SK-N-SH (cell line): Measurements from ENCODE around the gene DOCK6. TPM values are rescaled to one million over a fixed set of nuclear protein-coding genes. Genes with fewer than 3 reads are reported as not detected.

ENCODE experiments used
- CTCF ChIA-PET: fragments of 300-600, 350-600 bp; formaldehyde crosslinking; extraction: SDS; loops from one replicate; lab custom pipeline; 2021; lab: Yijun Ruan, JAX
- POLR2A ChIA-PET: fragments of 350-600 bp; sonication (Branson Sonifier 250); formaldehyde crosslinking; extraction: SDS; loops from one replicate; lab custom pipeline; 2020; ENCODE audit warnings: antibody characterized with exemption, inconsistent platforms; lab: Yijun Ruan, JAX
- DNase-seq: peaks from one replicate; pipeline ENCODE4 v3.0.0; 2012
- H2AFZ ChIP-seq: fragments of 200-600 bp; sonication (generic); 2 replicates; pipeline ENCODE4 v1.8.1; 2016; ENCODE audit warnings: antibody characterized with exemption, mild to moderate bottlenecking, low read depth
- H3F3A ChIP-seq: fragments of 200-600 bp; sonication (generic); replicated peaks from 2 replicates; pipeline ENCODE3; 2016; ENCODE audit warnings: antibody characterized with exemption, mild to moderate bottlenecking; ENCODE audit not compliant: insufficient read depth
- H3K27ac ChIP-seq, 2 experiments: fragments of 200-500 bp in 1 of 2; fragments of 200-600 bp in 1 of 2; sonication (Bioruptor generic) in 1 of 2; sonication (generic), shearing (Covaris generic) in 1 of 2; 2 replicates each; pipeline versions ENCODE4 v1.5.1 to v1.6.1; 2014 to 2016; ENCODE audit warnings: low read depth in 2 of 2, inconsistent platforms in 1 of 2, low read length in 1 of 2, mild to moderate bottlenecking in 1 of 2, mixed read lengths in 1 of 2
- H3K27me3 ChIP-seq: fragments of 200-600 bp; sonication (generic), shearing (Covaris generic); 2 replicates; pipeline ENCODE4 v1.6.1; 2016; ENCODE audit warnings: mixed run types; ENCODE audit not compliant: insufficient read depth
- H3K36me3 ChIP-seq, 2 experiments: fragments of 200-500 bp in 1 of 2; fragments of 200-600 bp in 1 of 2; sonication (Bioruptor generic) in 1 of 2; sonication (generic) in 1 of 2; replicated peaks in 1 of 2; 2 replicates each; pipeline versions ENCODE3 to v1.5.1; 2014 to 2016; ENCODE audit warnings: low read length in 1 of 2, mild to moderate bottlenecking in 1 of 2; ENCODE audit not compliant: insufficient read depth in 2 of 2, control insufficient read depth in 1 of 2
- H3K4me1 ChIP-seq, 2 experiments: fragments of 200-500 bp in 1 of 2; fragments of 200-600 bp in 1 of 2; sonication (Bioruptor generic) in 1 of 2; sonication (generic), shearing (Covaris generic) in 1 of 2; 2 replicates each; pipeline versions ENCODE4 v1.5.1 to v1.6.1; 2014 to 2016; ENCODE audit warnings: low read depth in 1 of 2, low read length in 1 of 2, mixed run types in 1 of 2; ENCODE audit not compliant: insufficient read depth in 2 of 2, control insufficient read depth in 1 of 2
- H3K4me2 ChIP-seq: fragments of 200-600 bp; sonication (generic), shearing (Covaris generic); 2 replicates; pipeline ENCODE4 v1.6.1; 2017; ENCODE audit warnings: mixed run types
- H3K4me3 ChIP-seq, 2 experiments: fragments of 200-500 bp in 1 of 2; fragments of 200-600 bp in 1 of 2; sonication (Bioruptor generic) in 1 of 2; sonication (generic), shearing (Covaris generic) in 1 of 2; 2 replicates each; pipeline versions ENCODE4 v1.5.1 to v1.8.1; 2014 to 2016; ENCODE audit warnings: low read depth in 2 of 2, inconsistent platforms in 1 of 2, low read length in 1 of 2, mild to moderate bottlenecking in 1 of 2, mixed read lengths in 1 of 2, moderate library complexity in 1 of 2
- H3K79me2 ChIP-seq: fragments of 200-600 bp; sonication (generic); 2 replicates; pipeline ENCODE4 v1.8.1; 2017; ENCODE audit warnings: mild to moderate bottlenecking; ENCODE audit not compliant: insufficient read depth
- H3K9ac ChIP-seq: fragments of 200-600 bp; sonication (generic); 2 replicates; pipeline ENCODE4 v1.6.1; 2017; ENCODE audit warnings: mixed run types
- H3K9me2 ChIP-seq: fragments of 200-600 bp; sonication (generic); 2 replicates; pipeline ENCODE4 v1.6.1; 2017; ENCODE audit warnings: mixed run types
- H3K9me3 ChIP-seq: fragments of 200-600 bp; sonication (generic); 2 replicates; pipeline ENCODE4 v1.6.1; 2017; ENCODE audit warnings: mixed run types, mild to moderate bottlenecking, moderate library complexity
- H4K20me1 ChIP-seq: fragments of 200-600 bp; sonication (generic); 2 replicates; pipeline ENCODE4 v1.6.1; 2017; ENCODE audit warnings: mild to moderate bottlenecking, mixed run types; ENCODE audit not compliant: insufficient read depth
- EP300 ChIP-seq, 2 experiments: IDR thresholded peaks; 2 replicates each; pipeline versions ENCODE4 v1.4.0 to v1.6.1; 2012; ENCODE audit warnings: borderline replicate concordance in 1 of 2, low read depth in 1 of 2, low read length in 1 of 2
- EZH2phosphoT487 ChIP-seq: fragments of 200-600 bp; sonication (generic); IDR thresholded peaks from 2 replicates; pipeline ENCODE4 v1.6.1; 2017; ENCODE audit warnings: low read depth, mixed run types, mild to moderate bottlenecking, antibody characterized with exemption, moderate library complexity, borderline replicate concordance
- FOSL2 ChIP-seq: IDR thresholded peaks from 2 replicates; pipeline ENCODE4 v1.4.0; 2012; ENCODE audit warnings: low read depth, mild to moderate bottlenecking, moderate library complexity, borderline replicate concordance
- JUND ChIP-seq: IDR thresholded peaks from 2 replicates; pipeline ENCODE4 v1.4.0; 2012
- MEF2A ChIP-seq: IDR thresholded peaks from 2 replicates; pipeline ENCODE4 v1.4.0; 2012; ENCODE audit warnings: low read depth, borderline replicate concordance
- PBX3 ChIP-seq: IDR thresholded peaks from 2 replicates; pipeline ENCODE4; 2012
- POLR2AphosphoS5 ChIP-seq: IDR thresholded peaks from 2 replicates; pipeline ENCODE4 v1.6.1; 2012; ENCODE audit warnings: low read depth, low read length
- RCOR1 ChIP-seq: fragments of 150-350 bp; IDR thresholded peaks from 2 replicates; pipeline ENCODE4 v1.6.1; 2017; ENCODE audit warnings: antibody characterized with exemption, low read length
- USF2 ChIP-seq: fragments of 150-350 bp; IDR thresholded peaks from 2 replicates; pipeline ENCODE4 v1.6.1; 2017; ENCODE audit warnings: antibody characterized with exemption, low read length, low read depth, borderline replicate concordance
- WGBS: methylation state at CpG from one replicate; pipeline ENCODE4 v1.1.6; 2017; ENCODE audit warnings: low lambda C conversion rate; 5-methylcytosine and 5-hydroxymethylcytosine counted together
- polyA plus RNA-seq, 3 experiments: library from polyadenylated mRNA; depleted of rRNA; stranded (reverse); fragments of >200 nt; gene quantifications; 2 replicates each; pipeline ENCODE4 v1.2.3, GENCODE V29; 2012
- TF ChIP-seq, protein P1 (sequence below): IDR thresholded peaks from 2 replicates; pipeline ENCODE4 v1.6.1; 2012; ENCODE audit warnings: mild to moderate bottlenecking, low read depth, low read length, moderate library complexity
- TF ChIP-seq, protein P2 (sequence below): IDR thresholded peaks from 2 replicates; pipeline ENCODE4 v1.4.0; 2012; ENCODE audit warnings: low read depth

The DOCK6 gene
- polyA plus RNA-seq, 1 of the 3 experiments (the other 2 are of a cell fraction): 18.3 TPM

DNA sequence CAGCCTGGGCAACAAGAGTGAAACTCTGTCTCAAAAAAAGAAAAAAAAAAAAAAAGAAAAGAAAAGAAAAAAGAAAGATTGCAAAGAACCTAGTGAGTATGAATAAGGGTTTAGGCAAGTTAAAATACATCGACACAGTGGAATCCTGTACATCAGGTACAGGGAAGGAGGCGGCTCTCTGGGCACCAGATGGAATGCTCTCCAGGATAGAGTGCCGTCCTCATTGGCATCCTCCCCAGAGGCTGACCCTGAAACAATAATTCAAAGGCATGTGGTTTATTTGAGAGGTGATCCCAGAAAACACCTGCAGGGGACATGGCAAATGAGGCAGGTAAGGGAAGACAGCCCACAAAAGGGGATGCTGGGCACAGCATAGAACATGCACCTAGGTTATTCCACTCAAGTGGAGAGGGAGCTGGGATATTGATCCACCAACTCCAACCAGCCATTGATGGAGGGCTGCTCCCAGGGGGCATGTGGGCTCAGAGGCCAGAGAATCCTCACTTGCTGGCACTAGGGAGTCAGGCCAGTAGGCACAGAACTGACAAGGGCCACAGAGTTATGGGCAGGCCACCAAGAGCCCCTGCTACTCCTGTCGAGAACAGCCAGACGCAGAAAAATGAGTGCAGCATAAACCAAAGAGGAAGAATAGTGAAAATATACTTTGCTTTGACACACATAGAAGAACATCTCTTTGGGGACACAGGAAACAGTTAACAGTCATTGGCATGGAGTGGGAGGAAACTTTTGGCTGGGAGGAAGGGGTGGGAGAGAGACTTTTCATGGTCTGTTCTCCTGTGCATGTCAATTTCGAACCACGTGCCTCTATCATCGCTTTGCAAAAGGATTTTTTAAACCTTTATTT lies 37.9 kb upstream of the DOCK6 start:
- H3F3A ChIP-seq: peaks cover 4% of the 10 kb centered on the region
- no peak for TF ChIP-seq USF2
- TF ChIP-seq, protein P1, sequence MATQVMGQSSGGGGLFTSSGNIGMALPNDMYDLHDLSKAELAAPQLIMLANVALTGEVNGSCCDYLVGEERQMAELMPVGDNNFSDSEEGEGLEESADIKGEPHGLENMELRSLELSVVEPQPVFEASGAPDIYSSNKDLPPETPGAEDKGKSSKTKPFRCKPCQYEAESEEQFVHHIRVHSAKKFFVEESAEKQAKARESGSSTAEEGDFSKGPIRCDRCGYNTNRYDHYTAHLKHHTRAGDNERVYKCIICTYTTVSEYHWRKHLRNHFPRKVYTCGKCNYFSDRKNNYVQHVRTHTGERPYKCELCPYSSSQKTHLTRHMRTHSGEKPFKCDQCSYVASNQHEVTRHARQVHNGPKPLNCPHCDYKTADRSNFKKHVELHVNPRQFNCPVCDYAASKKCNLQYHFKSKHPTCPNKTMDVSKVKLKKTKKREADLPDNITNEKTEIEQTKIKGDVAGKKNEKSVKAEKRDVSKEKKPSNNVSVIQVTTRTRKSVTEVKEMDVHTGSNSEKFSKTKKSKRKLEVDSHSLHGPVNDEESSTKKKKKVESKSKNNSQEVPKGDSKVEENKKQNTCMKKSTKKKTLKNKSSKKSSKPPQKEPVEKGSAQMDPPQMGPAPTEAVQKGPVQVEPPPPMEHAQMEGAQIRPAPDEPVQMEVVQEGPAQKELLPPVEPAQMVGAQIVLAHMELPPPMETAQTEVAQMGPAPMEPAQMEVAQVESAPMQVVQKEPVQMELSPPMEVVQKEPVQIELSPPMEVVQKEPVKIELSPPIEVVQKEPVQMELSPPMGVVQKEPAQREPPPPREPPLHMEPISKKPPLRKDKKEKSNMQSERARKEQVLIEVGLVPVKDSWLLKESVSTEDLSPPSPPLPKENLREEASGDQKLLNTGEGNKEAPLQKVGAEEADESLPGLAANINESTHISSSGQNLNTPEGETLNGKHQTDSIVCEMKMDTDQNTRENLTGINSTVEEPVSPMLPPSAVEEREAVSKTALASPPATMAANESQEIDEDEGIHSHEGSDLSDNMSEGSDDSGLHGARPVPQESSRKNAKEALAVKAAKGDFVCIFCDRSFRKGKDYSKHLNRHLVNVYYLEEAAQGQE: no peak
- no peak for TF ChIP-seq JUND
- TF ChIP-seq, protein P2, sequence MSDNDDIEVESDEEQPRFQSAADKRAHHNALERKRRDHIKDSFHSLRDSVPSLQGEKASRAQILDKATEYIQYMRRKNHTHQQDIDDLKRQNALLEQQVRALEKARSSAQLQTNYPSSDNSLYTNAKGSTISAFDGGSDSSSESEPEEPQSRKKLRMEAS: no peak
- no peak for TF ChIP-seq POLR2AphosphoS5
- no peak for TF ChIP-seq EZH2phosphoT487
- TF ChIP-seq EP300 (IDR thresholded peaks at IDR 0.05; ENCODE audit: borderline replicate concordance in 1 of 2, low read depth in 1 of 2, low read length in 1 of 2): no peak
- no peak for TF ChIP-seq RCOR1
- TF ChIP-seq PBX3: no peak
- no peak for TF ChIP-seq MEF2A
- no peak for TF ChIP-seq FOSL2
- TF ChIP-seq, all 33 proteins: peak for 0
- Histone ChIP-seq H2AFZ (no peak overlapping the region), H4K20me1 (no peaks in the 10 kb centered on the region), H3K9ac (no peak overlapping the region), H3K9me2 (no peaks in the 10 kb centered on the region), H3K4me1 (no peaks in the 10 kb centered on the region; a peak in 1 of 4 replicates), H3K79me2 (no peaks in the 10 kb centered on the region), H3K4me3 (no peak overlapping the region), H3K27me3 (no peaks in the 10 kb centered on the region), H3K4me2 (no peak overlapping the region), H3K36me3 (no peaks in the 10 kb centered on the region), H3K9me3 (no peaks in the 10 kb centered on the region), H3K27ac (no peak overlapping the region)
- CTCF ChIA-PET: no interaction called here
- WGBS: 81% methylated on average over 8 of the region's 8 CpGs
- no peak for DNase-seq
- POLR2A ChIA-PET: no interaction called here
